ENCODE data around the gene HOXD12. TPM values are rescaled to one million over a fixed set of nuclear protein-coding genes. Genes with fewer than 3 reads are reported as not detected.

HOXD12 gene
- total RNA-seq, 1 donor from 2014 or later: not detected

DNA sequence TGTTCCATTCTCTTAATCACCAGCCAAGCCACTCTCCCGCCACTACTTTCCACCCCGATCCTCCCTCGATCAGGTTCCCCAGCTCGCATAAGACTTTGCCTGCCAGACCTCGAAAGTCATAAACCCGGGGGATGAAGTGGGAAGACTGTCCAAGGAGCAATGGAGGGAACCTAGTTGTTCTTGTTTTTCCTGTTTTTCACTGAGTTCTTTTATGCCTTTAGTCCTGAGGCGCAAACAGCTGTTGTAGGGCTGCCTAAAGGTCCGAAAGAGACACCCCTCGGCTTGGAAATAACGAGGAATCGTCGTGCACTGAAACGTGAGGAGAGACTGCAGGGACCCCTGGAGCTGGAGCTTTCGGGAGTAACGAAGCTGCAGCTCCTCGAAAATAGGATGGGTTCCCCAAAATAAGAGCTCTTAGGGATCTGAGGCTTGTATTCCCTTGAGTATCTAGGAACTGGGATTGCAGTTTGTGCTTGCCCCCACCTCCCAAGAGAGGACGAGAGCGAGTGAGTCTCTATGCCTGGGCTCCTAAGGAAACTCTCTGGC is 1.7 kb upstream of the HOXD12 start:
- ATAC-seq: no peak
- no peaks in the 10 kb centered on the region for H3K9me3 ChIP-seq
- H3K27ac ChIP-seq: no peak overlapping the region
- TF ChIP-seq, protein P1, sequence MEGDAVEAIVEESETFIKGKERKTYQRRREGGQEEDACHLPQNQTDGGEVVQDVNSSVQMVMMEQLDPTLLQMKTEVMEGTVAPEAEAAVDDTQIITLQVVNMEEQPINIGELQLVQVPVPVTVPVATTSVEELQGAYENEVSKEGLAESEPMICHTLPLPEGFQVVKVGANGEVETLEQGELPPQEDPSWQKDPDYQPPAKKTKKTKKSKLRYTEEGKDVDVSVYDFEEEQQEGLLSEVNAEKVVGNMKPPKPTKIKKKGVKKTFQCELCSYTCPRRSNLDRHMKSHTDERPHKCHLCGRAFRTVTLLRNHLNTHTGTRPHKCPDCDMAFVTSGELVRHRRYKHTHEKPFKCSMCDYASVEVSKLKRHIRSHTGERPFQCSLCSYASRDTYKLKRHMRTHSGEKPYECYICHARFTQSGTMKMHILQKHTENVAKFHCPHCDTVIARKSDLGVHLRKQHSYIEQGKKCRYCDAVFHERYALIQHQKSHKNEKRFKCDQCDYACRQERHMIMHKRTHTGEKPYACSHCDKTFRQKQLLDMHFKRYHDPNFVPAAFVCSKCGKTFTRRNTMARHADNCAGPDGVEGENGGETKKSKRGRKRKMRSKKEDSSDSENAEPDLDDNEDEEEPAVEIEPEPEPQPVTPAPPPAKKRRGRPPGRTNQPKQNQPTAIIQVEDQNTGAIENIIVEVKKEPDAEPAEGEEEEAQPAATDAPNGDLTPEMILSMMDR (IDR thresholded peaks at IDR 0.05): no peak
- no peak for DNase-seq
- no peak overlapping the region for H3K4me3 ChIP-seq
- peaks cover 20% of the 10 kb centered on the region for H3K4me1 ChIP-seq
- intact Hi-C loops (cut with DNase I): no loop called here
- peaks cover 99% of the 10 kb centered on the region for H3K27me3 ChIP-seq
- H3K36me3 ChIP-seq: no peaks in the 10 kb centered on the region

GRCh38 chr2:176098366-176099158 is 1.0 kb upstream of the HOXD12 start:
- H3K36me3 ChIP-seq: no peaks in the 10 kb centered on the region
- H3K27me3 ChIP-seq: peaks cover 99% of the 10 kb centered on the region
- H3K9me3 ChIP-seq: no peaks in the 10 kb centered on the region
- intact Hi-C loops (cut with DNase I): no loop called here
- peaks cover 14% of the 10 kb centered on the region for H3K4me1 ChIP-seq
- no peak for ATAC-seq
- TF ChIP-seq, protein P1 (IDR thresholded peaks at IDR 0.05): no peak
- no peak overlapping the region for H3K4me3 ChIP-seq
- no peak overlapping the region for H3K27ac ChIP-seq
- peak; percentile 62 for DNase-seq

DNA sequence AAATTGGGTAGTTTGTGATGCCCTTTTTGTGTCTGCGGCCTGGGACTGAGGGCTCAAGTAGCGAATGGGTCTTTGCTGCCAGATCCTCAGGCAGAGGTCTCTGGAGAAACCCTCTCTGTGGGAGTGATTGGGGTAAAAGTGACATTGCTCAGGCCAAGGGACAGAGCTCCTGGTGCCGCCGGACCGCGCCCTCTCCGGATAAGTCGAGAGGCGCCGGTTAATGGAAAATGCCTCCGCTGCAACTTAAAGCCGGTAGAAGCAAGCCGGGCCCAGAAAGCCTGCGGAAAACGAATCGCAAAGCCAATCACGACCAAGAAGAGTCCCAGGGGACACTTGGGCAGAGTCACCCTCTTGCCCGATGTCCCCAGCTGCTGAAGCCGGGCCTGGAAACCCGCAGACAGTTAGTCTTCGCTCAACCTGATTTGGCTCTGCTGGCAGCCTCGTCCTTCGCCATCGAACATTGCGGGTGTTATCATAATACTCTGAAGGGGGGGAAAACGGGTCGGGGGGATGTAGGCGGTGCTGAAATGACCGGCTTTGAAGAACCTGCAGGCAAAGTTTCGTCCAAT is 352 bp upstream of the HOXD12 start:
- intact Hi-C loops (cut with DNase I): no loop called here
- no peaks in the 10 kb centered on the region for H3K9me3 ChIP-seq
- no peaks in the 10 kb centered on the region for H3K36me3 ChIP-seq
- no peak for ATAC-seq
- peaks cover 99% of the 10 kb centered on the region for H3K27me3 ChIP-seq
- peaks cover 14% of the 10 kb centered on the region for H3K4me1 ChIP-seq
- no peak overlapping the region for H3K4me3 ChIP-seq
- no peak overlapping the region for H3K27ac ChIP-seq
- TF ChIP-seq, protein P1 (IDR thresholded peaks at IDR 0.05): no peak
- DNase-seq: no peak

DNA sequence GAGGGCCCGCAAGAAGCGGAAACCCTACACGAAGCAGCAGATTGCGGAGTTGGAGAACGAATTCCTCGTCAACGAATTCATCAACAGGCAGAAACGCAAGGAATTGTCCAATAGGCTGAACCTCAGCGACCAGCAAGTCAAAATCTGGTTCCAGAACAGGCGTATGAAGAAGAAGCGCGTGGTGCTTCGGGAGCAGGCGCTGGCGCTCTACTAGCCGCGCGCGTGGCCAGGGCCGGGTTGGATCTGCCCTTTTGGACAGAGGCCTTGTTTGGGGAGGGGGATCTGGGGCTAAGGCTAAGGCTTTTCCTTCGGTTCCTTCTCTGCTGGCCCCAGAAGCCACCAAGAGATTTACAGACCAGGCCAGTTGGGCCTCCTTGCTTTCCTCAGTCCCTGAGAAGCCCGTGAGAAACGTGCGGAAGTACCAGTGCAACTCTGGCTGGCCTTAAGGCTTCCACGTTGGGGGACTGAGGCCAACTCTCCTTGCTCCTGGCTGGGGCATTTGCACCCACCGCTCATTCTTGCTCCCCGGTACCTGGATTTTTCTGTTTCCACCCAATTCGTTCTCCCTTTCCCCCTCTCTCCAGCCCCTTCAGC is 1.0 kb downstream of the HOXD12 start:
- TF ChIP-seq, protein P1 (IDR thresholded peaks at IDR 0.05): no peak
- intact Hi-C loops (cut with DNase I): no loop called here
- Histone ChIP-seq H3K9me3 (no peaks in the 10 kb centered on the region), H3K27me3 (peaks cover 99% of the 10 kb centered on the region), H3K27ac (no peak overlapping the region), H3K4me3 (no peak overlapping the region), H3K4me1 (peaks cover 14% of the 10 kb centered on the region), H3K36me3 (no peaks in the 10 kb centered on the region)
- ATAC-seq (no peak), DNase-seq (no peak)

- Histone ChIP-seq H3K36me3 (no peaks in the 10 kb centered on the region), H3K4me3 (no peak overlapping the region), H3K4me1 (peaks cover 14% of the 10 kb centered on the region), H3K27me3 (peaks cover 100% of the 10 kb centered on the region), H3K9me3 (no peaks in the 10 kb centered on the region), H3K27ac (no peak overlapping the region)
- DNase-seq (no peak), ATAC-seq (no peak)
- TF ChIP-seq, protein P1 (IDR thresholded peaks at IDR 0.05): no peak
- intact Hi-C loops (cut with DNase I): no loop called here
Measured at GRCh38 chr2:176101216-176101830, 1.7 kb downstream of the HOXD12 start.
